ENCODE results near the gene ABTB2.
A peak's percentile ranks its signal among the peaks of the same experiment; 100 is the strongest.

Gene ABTB2

DNA sequence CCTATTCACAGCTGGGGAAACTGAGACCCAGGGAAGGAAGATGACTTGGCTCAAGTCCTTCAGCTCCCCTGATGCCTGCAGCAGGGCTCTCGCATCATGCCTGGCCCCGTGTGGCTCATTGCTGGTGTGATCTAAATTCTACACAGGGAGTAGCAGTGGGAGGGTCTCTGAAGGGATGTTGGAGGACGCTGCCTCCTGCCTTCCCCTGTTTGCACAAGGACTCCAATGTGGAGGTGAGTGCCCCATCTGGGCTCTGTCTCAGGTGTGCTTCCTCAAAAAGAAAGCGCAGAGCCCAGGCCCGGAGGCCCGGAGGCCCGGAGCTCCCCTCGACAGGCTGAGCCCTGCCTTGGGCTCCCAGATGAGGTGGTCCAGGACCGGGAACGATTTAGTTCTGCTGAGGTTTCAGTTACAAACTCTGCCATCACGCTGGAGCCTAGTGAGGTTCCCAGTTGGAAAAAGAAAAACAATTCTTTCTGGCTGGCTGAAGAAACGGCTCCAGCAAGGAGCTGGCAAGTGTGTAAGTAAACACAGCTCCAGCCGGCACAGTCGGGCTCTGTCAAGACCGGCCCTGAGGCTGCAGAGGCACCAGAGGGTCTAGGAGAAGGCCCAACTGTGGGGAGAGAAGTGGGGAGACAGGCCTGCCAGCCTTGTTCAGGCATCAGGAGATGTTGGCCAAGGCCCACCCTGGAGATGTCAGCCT is 202.6 kb downstream of the ABTB2 start:
- ChIA-PET POLR2A (no interaction called here), CTCF (interaction anchor here (0.7 to 1.6 kb wide), 4 partner anchors 9 to 158 kb away, joined by 3 to 6 read pairs (median 4); no protein-coding TSS in a partner anchor)
- DNase-seq (ENCODE audit: extremely low spot score), result no peak
- TF ChIP-seq, protein P1, sequence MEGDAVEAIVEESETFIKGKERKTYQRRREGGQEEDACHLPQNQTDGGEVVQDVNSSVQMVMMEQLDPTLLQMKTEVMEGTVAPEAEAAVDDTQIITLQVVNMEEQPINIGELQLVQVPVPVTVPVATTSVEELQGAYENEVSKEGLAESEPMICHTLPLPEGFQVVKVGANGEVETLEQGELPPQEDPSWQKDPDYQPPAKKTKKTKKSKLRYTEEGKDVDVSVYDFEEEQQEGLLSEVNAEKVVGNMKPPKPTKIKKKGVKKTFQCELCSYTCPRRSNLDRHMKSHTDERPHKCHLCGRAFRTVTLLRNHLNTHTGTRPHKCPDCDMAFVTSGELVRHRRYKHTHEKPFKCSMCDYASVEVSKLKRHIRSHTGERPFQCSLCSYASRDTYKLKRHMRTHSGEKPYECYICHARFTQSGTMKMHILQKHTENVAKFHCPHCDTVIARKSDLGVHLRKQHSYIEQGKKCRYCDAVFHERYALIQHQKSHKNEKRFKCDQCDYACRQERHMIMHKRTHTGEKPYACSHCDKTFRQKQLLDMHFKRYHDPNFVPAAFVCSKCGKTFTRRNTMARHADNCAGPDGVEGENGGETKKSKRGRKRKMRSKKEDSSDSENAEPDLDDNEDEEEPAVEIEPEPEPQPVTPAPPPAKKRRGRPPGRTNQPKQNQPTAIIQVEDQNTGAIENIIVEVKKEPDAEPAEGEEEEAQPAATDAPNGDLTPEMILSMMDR (IDR thresholded peaks at IDR 0.05; ENCODE audit: control extremely low read depth, extremely low read depth, low read depth, missing control alignments), result no peak

DNA sequence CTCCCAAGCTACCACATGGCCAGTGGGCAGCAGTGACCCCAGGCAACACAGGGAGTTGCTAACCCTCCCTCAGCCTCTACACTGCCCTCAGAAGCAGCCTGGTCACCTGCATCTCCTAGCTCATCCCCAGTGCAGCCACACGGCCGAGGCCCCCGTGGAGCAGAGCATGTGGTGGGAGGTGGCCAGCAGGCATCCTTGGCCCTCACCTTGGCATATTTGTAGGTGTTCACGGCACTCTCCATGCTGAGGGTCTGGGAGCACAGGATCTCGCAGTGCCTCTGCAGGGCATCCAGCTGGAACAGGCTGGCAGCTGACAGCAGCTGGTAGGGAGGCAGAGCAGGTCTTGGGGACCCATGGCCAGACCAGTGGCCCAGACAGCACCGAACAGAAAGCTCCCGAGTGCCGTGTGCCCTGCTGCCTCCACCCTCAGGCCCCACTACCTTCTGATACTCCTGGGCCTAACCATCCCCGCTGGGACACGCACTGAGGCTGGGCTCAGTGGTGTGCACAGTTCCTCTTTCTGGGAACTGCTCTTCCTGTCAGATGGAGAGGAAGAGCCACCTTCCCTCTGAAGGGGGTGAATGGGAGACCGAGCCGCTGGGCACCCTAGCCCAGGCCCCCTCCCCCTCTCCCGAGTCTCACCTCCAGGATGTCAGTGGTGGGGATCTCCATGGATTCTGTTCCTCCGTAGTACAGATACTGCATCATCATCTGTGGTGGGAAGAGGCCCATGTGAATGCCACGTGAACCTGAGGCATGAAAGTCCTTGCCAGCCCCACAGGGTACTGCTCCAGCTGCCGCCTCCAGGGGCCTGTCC is 203.5 kb downstream of the ABTB2 start:
- peak; percentile 63 for DNase-seq (ENCODE audit: extremely low spot score)
- CTCF ChIA-PET, result interaction anchor here (0.8 to 1.6 kb wide), 14 partner anchors 9 to 204 kb away, joined by 3 to 6 read pairs (median 4); partner anchors contain the start of gene ABTB2
- TF ChIP-seq, protein P1 (IDR thresholded peaks at IDR 0.05; ENCODE audit: control extremely low read depth, extremely low read depth, low read depth, missing control alignments), result no peak
- POLR2A ChIA-PET, result no interaction called here

DNA sequence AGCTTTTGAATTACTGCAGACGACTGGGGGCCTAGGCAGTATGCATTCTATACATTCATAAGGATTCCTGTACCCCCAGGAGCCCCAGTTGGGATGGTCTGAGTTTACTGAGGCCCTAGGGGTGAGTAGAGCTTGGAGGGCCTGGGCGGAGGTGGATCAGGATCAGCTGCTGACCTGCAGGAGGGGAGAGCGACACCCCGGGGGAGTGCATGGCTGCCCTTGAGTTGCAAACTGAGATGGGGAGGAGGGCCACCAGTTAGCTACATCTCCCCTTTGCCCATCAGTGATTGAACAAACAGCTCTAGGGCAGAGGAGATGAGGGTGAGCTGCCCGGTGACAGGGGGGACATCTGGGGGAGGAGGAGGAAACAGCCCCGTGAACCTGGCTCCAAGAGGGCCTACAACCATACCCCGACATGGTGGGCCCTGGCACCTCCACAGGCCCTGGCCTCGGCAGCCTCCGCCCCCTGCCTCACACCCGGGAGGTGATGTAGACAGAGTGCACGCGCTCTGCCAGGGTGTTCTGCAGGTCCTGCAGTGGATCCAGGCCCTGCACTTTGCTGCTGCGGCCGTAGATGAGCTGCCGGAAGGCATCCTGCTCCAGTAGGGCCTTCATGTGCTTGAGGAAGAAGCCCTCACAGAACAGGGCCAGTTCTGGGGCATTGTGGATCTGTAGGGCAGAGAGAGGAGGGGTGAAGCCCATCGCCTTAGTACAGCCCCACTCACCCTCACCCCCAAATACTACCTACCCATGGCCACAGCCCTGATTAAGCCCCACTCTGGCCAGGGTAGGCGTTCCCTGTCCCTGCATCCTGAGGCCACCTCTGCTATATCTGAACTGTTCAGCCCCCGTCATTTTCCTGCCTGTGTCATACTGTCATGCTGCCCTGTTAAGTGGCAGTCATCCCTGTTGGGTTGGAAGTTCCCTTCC is 205.6 kb downstream of the ABTB2 start:
- CTCF ChIA-PET, result interaction anchor here (1.1 to 1.8 kb wide), 5 partner anchors 14 to 206 kb away, joined by 3 to 5 read pairs (median 4); partner anchors contain the start of gene ABTB2
- DNase-seq (ENCODE audit: extremely low spot score), result no peak
- TF ChIP-seq, protein P1 (IDR thresholded peaks at IDR 0.05; ENCODE audit: control extremely low read depth, extremely low read depth, low read depth, missing control alignments), result no peak
- POLR2A ChIA-PET, result interaction anchor here (0.7 kb wide), 1 partner anchor 55 kb away, joined by 3 read pairs; no protein-coding TSS in a partner anchor

DNA sequence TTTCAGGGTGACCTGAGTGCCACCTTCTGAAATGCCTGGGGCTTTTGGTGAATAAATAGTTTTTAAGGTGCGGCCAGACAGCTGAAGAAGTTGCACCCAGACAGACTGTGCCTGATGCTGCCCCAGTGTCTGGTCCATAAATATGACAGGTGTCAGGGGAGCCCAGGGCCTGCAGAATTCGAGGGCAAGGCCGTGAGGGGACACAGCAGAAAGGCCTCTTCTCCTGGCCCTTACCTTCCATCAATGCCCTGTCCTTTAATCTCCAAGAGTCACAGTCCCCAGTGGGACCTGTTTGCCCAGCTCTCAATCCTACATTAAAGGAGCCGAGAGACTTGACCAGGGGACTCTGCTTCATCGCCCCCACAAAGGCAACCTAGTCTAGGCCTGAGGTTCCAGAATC is 206.6 kb downstream of the ABTB2 start:
- DNase-seq (ENCODE audit: extremely low spot score), result no peak
- ChIA-PET CTCF (interaction anchor here (1.0 to 1.9 kb wide), 6 partner anchors 14 to 164 kb away, joined by 3 to 5 read pairs (median 4); no protein-coding TSS in a partner anchor), POLR2A (no interaction called here)
- TF ChIP-seq, protein P1 (IDR thresholded peaks at IDR 0.05; ENCODE audit: control extremely low read depth, extremely low read depth, low read depth, missing control alignments), result no peak

DNA sequence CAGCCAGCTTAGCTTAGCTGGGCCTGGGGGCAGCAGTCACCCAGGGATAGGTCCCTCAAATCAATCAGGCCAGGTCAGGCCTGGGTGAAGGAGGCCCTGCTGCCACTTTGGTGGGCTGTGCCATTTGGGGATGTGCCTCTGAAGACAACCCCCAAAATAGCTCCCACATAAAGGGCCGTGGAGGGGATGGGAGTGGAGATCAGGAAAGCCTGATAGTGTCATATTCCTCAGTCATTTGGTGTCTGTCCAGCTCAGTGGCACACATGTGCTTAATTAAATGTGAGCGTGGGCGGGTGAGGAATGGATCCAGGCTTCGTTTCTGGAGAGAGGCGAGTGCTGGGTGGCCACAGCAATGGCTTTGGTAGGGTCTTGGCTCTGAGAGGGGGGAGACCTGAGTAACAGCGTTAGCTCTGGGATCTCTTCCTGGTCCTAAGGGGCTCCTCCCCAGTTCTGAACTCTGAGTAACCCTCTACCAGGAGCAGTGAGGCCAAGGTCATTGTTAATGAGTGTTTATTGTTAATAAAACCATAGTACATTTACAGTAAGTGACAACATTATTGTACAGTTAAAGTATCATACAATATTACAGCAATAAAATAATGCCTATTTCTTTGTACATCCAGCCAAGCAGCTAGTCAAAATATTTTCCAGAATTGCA is 207.2 kb downstream of the ABTB2 start:
- ChIA-PET CTCF (interaction anchor here (0.8 to 1.9 kb wide), 8 partner anchors 9 to 163 kb away, joined by 3 to 5 read pairs (median 4); no protein-coding TSS in a partner anchor), POLR2A (no interaction called here)
- no peak for DNase-seq (ENCODE audit: extremely low spot score)
- TF ChIP-seq, protein P1 (IDR thresholded peaks at IDR 0.05; ENCODE audit: control extremely low read depth, extremely low read depth, low read depth, missing control alignments), result no peak
